IMR-90 (cell line): ENCODE data around the gene BZW2.

Source experiments
- POLR2A ChIP-seq: IDR thresholded peaks from 2 replicates; pipeline ENCODE4 v1.6.1; 2012; ENCODE audit warnings: mild to moderate bottlenecking, low read depth, low read length
- TF ChIP-seq, protein P1 (sequence below): conservative IDR thresholded peaks from 2 replicates; pipeline ENCODE4 v1.5.1; 2012; ENCODE audit warnings: mild to moderate bottlenecking, low read depth, low read length, improper control_type of control experiment

DNA sequence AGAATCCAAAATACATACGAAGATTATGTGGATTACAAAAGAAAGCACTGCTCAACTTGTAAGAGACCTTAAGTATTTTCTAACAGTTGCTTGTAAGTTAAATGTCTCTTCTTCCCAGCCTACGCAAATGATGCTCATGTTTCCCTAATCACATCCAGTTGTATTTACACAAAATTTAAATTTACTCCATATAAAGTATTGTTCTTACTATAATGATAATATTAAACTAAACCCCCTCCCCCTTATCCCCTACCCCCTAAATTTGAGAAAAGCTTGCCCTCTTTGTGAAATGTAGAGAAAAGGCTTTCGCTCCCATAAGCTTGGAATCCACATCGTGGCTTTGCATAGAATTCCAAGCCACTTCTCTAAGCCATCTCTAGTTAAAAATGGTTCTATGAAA is 29.9 kb upstream of the BZW2 start:
- TF ChIP-seq, protein P1, sequence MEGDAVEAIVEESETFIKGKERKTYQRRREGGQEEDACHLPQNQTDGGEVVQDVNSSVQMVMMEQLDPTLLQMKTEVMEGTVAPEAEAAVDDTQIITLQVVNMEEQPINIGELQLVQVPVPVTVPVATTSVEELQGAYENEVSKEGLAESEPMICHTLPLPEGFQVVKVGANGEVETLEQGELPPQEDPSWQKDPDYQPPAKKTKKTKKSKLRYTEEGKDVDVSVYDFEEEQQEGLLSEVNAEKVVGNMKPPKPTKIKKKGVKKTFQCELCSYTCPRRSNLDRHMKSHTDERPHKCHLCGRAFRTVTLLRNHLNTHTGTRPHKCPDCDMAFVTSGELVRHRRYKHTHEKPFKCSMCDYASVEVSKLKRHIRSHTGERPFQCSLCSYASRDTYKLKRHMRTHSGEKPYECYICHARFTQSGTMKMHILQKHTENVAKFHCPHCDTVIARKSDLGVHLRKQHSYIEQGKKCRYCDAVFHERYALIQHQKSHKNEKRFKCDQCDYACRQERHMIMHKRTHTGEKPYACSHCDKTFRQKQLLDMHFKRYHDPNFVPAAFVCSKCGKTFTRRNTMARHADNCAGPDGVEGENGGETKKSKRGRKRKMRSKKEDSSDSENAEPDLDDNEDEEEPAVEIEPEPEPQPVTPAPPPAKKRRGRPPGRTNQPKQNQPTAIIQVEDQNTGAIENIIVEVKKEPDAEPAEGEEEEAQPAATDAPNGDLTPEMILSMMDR = no peak
- no peak for TF ChIP-seq POLR2A
